ENCODE results near the gene GPS1.

GPS1 gene

GRCh38 chr17:82080048-82080788, 28.5 kb downstream of the GPS1 start:
- Histone ChIP-seq H3K9me2 (replicated peaks; ENCODE audit: control insufficient read depth, low read length) (no peaks in the 10 kb centered on the region), H3K4me1 (ENCODE audit: control insufficient read depth, low read length) (peaks cover 15% of the 10 kb centered on the region), H3K27ac (ENCODE audit: low read depth, low read length) (no peak overlapping the region), H4K20me1 (ENCODE audit: control insufficient read depth, insufficient read depth, low read depth, low read length) (peaks cover 3% of the 10 kb centered on the region; the same call in 1 of the 2 replicates), H3K9me3 (ENCODE audit: control insufficient read depth, insufficient read depth, low read length) (no peaks in the 10 kb centered on the region), H3K4me3 (ENCODE audit: low read length) (no peak overlapping the region), H3K79me2 (ENCODE audit: control insufficient read depth, low read length) (no peaks in the 10 kb centered on the region), H3F3A (ENCODE audit: control insufficient read depth, insufficient read depth) (peaks cover 10% of the 10 kb centered on the region), H3K36me3 (ENCODE audit: control insufficient read depth, low read length) (peaks cover 71% of the 10 kb centered on the region), H3K4me2 (ENCODE audit: low read length) (no peak overlapping the region), H3K27me3 (ENCODE audit: control insufficient read depth, low read length) (no peaks in the 10 kb centered on the region)
- no peak for TF ChIP-seq EZH2phosphoT487 (IDR thresholded peaks at IDR 0.05; ENCODE audit: borderline replicate concordance, low read length)
- TF ChIP-seq, protein P1, sequence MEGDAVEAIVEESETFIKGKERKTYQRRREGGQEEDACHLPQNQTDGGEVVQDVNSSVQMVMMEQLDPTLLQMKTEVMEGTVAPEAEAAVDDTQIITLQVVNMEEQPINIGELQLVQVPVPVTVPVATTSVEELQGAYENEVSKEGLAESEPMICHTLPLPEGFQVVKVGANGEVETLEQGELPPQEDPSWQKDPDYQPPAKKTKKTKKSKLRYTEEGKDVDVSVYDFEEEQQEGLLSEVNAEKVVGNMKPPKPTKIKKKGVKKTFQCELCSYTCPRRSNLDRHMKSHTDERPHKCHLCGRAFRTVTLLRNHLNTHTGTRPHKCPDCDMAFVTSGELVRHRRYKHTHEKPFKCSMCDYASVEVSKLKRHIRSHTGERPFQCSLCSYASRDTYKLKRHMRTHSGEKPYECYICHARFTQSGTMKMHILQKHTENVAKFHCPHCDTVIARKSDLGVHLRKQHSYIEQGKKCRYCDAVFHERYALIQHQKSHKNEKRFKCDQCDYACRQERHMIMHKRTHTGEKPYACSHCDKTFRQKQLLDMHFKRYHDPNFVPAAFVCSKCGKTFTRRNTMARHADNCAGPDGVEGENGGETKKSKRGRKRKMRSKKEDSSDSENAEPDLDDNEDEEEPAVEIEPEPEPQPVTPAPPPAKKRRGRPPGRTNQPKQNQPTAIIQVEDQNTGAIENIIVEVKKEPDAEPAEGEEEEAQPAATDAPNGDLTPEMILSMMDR (IDR thresholded peaks at IDR 0.05; ENCODE audit: low read depth, low read length, poor library complexity, severe bottlenecking): no peak

- no peaks in the 10 kb centered on the region for H3K79me2 ChIP-seq (ENCODE audit: control insufficient read depth, low read length)
- no peaks in the 10 kb centered on the region for H3K9me3 ChIP-seq (ENCODE audit: control insufficient read depth, insufficient read depth, low read length)
- peaks cover 8% of the 10 kb centered on the region for H3K4me1 ChIP-seq (ENCODE audit: control insufficient read depth, low read length)
- H3F3A ChIP-seq (ENCODE audit: control insufficient read depth, insufficient read depth): peaks cover 10% of the 10 kb centered on the region
- TF ChIP-seq, protein P1 (IDR thresholded peaks at IDR 0.05; ENCODE audit: low read depth, low read length, poor library complexity, severe bottlenecking): no peak
- no peak for TF ChIP-seq EZH2phosphoT487 (IDR thresholded peaks at IDR 0.05; ENCODE audit: borderline replicate concordance, low read length)
- peaks cover 78% of the 10 kb centered on the region for H3K36me3 ChIP-seq (ENCODE audit: control insufficient read depth, low read length)
- no peak overlapping the region for H3K4me2 ChIP-seq (ENCODE audit: low read length)
- peaks cover 3% of the 10 kb centered on the region; the same call in 1 of the 2 replicates for H4K20me1 ChIP-seq (ENCODE audit: control insufficient read depth, insufficient read depth, low read depth, low read length)
- H3K27ac ChIP-seq (ENCODE audit: low read depth, low read length): no peak overlapping the region
- no peaks in the 10 kb centered on the region for H3K9me2 ChIP-seq (replicated peaks; ENCODE audit: control insufficient read depth, low read length)
- H3K27me3 ChIP-seq (ENCODE audit: control insufficient read depth, low read length): no peaks in the 10 kb centered on the region
- no peak overlapping the region for H3K4me3 ChIP-seq (ENCODE audit: low read length)
These were observed 29.2 kb downstream of the GPS1 start for GRCh38 chr17:82080789-82081464.

DNA sequence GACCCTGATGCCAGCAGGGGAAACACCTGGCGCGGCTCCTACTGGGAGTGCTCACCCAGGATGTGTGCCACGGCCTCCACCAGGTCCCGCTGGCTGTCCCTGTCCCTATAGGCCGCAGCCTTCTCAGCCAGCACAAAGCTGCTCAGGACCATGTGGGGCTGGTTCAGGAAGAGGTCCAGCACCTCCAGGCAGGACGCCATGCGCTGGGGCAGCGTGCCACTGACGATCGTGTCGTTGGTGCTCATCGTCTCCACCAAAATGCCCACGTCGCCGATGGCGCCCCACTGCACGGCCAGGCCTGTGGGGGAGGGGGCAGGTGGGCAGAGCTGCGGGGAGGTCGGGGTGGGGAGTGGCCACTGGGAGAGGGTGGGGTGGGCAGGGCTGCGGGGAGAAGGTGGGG, 29.8 kb downstream of the GPS1 start:
- Histone ChIP-seq H3K36me3 (ENCODE audit: control insufficient read depth, low read length) (peaks cover 84% of the 10 kb centered on the region), H3K4me2 (ENCODE audit: low read length) (no peak overlapping the region), H3K79me2 (ENCODE audit: control insufficient read depth, low read length) (no peaks in the 10 kb centered on the region), H3K27ac (ENCODE audit: low read depth, low read length) (no peak overlapping the region), H3K4me1 (ENCODE audit: control insufficient read depth, low read length) (peaks cover 2% of the 10 kb centered on the region), H4K20me1 (ENCODE audit: control insufficient read depth, insufficient read depth, low read depth, low read length) (no peaks in the 10 kb centered on the region; the same call in 1 of the 2 replicates), H3K9me2 (replicated peaks; ENCODE audit: control insufficient read depth, low read length) (no peaks in the 10 kb centered on the region), H3K9me3 (ENCODE audit: control insufficient read depth, insufficient read depth, low read length) (no peaks in the 10 kb centered on the region), H3K27me3 (ENCODE audit: control insufficient read depth, low read length) (no peaks in the 10 kb centered on the region), H3F3A (ENCODE audit: control insufficient read depth, insufficient read depth) (peaks cover 5% of the 10 kb centered on the region), H3K4me3 (ENCODE audit: low read length) (no peak overlapping the region)
- TF ChIP-seq, protein P1 (IDR thresholded peaks at IDR 0.05; ENCODE audit: low read depth, low read length, poor library complexity, severe bottlenecking): no peak
- no peak for TF ChIP-seq EZH2phosphoT487 (IDR thresholded peaks at IDR 0.05; ENCODE audit: borderline replicate concordance, low read length)

Data from DOHH2 (cell line).